HG03066 (cell line): ENCODE data around the gene PROC.

ENCODE experiments used
- ATAC-seq: cut with Tn5 transposase; IDR thresholded peaks from one replicate; pipeline ENCODE4 v1.9.1; 2021; ENCODE audit warnings: low read depth; ENCODE audit not compliant: unreplicated experiment

The PROC gene

GRCh38 chr2:127453392-127454171 lies 35.4 kb downstream of the PROC start:
- ATAC-seq, result no peak

GRCh38 chr2:127454595-127455565 lies 36.7 kb downstream of the PROC start:
- no peak for ATAC-seq

GRCh38 chr2:127455566-127456493 lies 37.6 kb downstream of the PROC start:
- no peak for ATAC-seq

- no peak for ATAC-seq
Observed at GRCh38 chr2:127456960-127457359, 38.7 kb downstream of the PROC start.

GRCh38 chr2:127462461-127462860 lies 44.2 kb downstream of the PROC start:
- ATAC-seq, result no peak

GRCh38 chr2:127463155-127463991 lies 45.1 kb downstream of the PROC start:
- no peak for ATAC-seq

GRCh38 chr2:127464470-127465257 lies 46.4 kb downstream of the PROC start:
- no peak for ATAC-seq

GRCh38 chr2:127465258-127465657 lies 47.0 kb downstream of the PROC start:
- no peak for ATAC-seq

GRCh38 chr2:127469051-127469450 lies 50.8 kb downstream of the PROC start:
- no peak for ATAC-seq

GRCh38 chr2:127469974-127470373 lies 51.7 kb downstream of the PROC start:
- ATAC-seq, result no peak

GRCh38 chr2:127471286-127471988 lies 53.2 kb downstream of the PROC start:
- ATAC-seq, result no peak

GRCh38 chr2:127472268-127472667 lies 54.0 kb downstream of the PROC start:
- no peak for ATAC-seq

- ATAC-seq, result no peak
Observed at GRCh38 chr2:127475788-127476187, 57.6 kb downstream of the PROC start.
